HAP-1 (cell line): ENCODE results near the gene PRG3.
"Not testable (repeated sequence)": the region's sequence is repeated elsewhere in the genome, so short reads cannot be mapped to it uniquely, and the experiment has no call there.

Experiments
- DNase-seq, 2 experiments: peaks; one replicate each; pipeline ENCODE4 v3.0.0-alpha.2; 2016 to 2020; ENCODE audit warnings: low spot score in 2 of 2
- H3K27me3 ChIP-seq: fragments of 250-450 bp; sonication (Bioruptor Pico); 2 replicates; pipeline ENCODE4 v1.5.1; 2020; ENCODE audit warnings: low read depth, mild to moderate bottlenecking, moderate library complexity
- H3K36me3 ChIP-seq: fragments of 250-450 bp; sonication (Bioruptor Pico); replicated peaks from 2 replicates; pipeline ENCODE4 v1.5.1; 2020; ENCODE audit warnings: mild to moderate bottlenecking
- H3K4me1 ChIP-seq: fragments of 250-450 bp; sonication (Bioruptor Pico); 2 replicates; pipeline ENCODE4 v1.5.1; 2020; ENCODE audit warnings: mild to moderate bottlenecking
- H3K4me3 ChIP-seq: fragments of 250-450 bp; sonication (Bioruptor Pico); 2 replicates; pipeline ENCODE4 v1.5.1; 2020; ENCODE audit warnings: mild to moderate bottlenecking, moderate library complexity
- H3K9me3 ChIP-seq: fragments of 250-450 bp; sonication (Bioruptor Pico); 2 replicates; pipeline ENCODE4 v1.5.1; 2020; ENCODE audit warnings: mild to moderate bottlenecking, moderate library complexity
- in situ Hi-C: fragments of 300-500 bp; cut with MboI; formaldehyde crosslinking; loops from 3 replicates; pipeline ENCODE4 v1.14.3; 2020; ENCODE audit warnings: low sequenced_read_pairs, inconsistent platforms, mixed read lengths

Gene PRG3

DNA sequence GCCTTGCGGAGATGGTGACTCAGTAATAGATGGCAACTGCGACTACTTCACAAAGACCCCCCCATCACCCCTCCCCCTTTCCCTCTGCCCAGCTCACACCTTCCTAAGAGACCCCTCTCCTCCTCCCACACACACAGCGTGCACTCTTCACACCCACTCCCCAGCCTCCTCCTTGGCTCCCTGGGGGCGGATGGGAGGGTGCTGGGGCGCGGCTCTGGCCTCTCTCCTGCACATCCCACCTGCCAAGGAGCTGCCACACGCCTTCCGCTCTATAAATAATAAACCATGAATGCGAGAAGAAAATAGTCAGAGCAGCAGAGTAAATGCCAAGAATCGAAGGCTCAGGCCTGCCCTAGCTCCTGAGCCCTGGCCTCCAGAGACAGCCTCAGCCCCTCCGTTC, 38.2 kb downstream of the PRG3 start:
- H3K9me3 ChIP-seq, result no peaks in the 10 kb centered on the region
- H3K36me3 ChIP-seq, result no peaks in the 10 kb centered on the region
- in situ Hi-C loops, result loop anchor here (10.0 kb wide), 1 partner anchor 322 kb away; the partner anchor contains the start of gene ZDHHC5
- H3K4me3 ChIP-seq, result no peak overlapping the region
- peaks cover 24% of the 10 kb centered on the region for H3K4me1 ChIP-seq
- DNase-seq, result no peak
- H3K27me3 ChIP-seq, result no peaks in the 10 kb centered on the region

DNA sequence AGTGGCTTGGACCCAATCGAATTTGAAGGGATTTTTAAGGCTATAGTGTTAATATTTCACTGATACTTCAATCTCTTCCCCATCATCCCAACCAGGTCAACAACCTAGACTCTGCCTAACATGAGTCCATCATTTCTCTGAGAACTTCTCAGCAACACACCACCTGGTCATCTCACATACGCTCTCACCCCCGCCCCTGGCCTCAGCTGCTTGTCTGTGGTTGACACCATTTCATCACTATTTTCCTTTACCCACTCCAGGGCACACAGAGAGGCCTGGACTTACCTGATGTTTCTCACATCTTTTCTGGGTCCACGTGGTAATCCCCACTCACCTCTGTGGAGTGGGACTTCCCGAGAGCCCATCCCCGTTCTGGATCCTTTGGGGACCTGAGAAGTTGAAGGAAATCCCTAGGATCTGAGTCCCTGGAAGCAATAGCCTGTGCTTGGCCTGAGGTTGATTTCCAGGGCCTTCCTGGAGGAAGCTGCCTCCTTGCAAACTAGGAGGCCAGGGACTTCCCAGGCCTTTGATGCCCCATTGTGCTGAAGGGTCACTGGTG, 39.6 kb downstream of the PRG3 start:
- Histone ChIP-seq H3K4me1 (peaks cover 26% of the 10 kb centered on the region), H3K36me3 (no peaks in the 10 kb centered on the region), H3K9me3 (no peaks in the 10 kb centered on the region), H3K27me3 (no peaks in the 10 kb centered on the region), H3K4me3 (no peak overlapping the region)
- in situ Hi-C loops, result loop anchor here (10.0 kb wide), 1 partner anchor 323 kb away; the partner anchor contains the start of gene ZDHHC5
- DNase-seq, result no peak

DNA sequence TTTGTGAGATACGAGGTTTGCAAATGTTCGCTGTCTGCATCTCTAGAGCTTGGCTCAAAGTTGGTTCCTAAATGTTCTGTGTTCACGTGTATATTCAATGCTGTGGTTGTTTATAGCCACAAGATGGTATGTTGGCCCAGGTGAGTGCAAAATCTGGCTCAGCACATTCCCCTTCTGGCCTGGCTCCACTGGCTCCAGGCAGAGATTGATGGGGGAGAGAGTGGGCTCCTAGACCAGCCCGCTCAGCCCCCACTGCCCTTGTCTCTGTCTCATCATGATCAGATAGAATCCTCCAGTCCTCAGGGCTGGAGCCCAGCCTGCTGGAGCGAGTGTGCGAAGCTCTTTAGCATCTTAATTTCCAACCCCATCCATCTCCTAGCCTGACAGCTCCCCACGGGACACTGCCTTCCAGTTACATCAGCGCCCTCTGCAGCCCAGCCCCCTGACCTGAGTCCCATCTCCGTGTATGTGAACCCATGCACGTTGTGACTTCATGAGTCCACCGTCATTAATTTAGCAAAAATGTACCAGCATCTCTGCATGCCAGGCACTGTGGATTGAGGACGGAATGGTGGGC, 40.8 kb downstream of the PRG3 start:
- in situ Hi-C loops, result loop anchor here (10.0 kb wide), 1 partner anchor 325 kb away; the partner anchor contains the start of gene ZDHHC5
- peak; percentile 78 to 87 for DNase-seq
- Histone ChIP-seq H3K9me3 (no peaks in the 10 kb centered on the region), H3K27me3 (no peaks in the 10 kb centered on the region), H3K4me1 (peaks cover 28% of the 10 kb centered on the region), H3K36me3 (no peaks in the 10 kb centered on the region), H3K4me3 (no peak overlapping the region)

DNA sequence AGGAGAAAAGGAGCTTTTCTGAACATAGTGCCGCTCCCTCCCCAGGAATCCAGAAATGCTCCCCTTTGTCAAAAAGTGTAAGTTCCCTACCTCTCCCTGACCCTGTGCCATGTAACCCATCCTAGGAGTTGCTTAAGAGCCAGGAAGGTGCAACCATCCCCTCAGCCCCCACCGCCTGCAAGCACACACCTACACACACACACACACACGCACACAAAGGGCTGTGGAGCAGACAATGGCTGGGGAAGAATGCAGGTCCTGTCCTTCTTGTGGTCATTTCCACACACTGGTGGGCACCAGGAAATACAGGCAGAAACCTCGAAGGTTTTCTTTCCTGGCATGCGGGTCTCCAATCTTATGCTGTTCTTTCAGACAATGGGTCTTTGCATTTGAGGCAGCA, 41.6 kb downstream of the PRG3 start:
- peaks cover 4% of the 10 kb centered on the region for H3K36me3 ChIP-seq
- no peak overlapping the region for H3K4me3 ChIP-seq
- no peak for DNase-seq
- in situ Hi-C loops, result no loop called here
- no peaks in the 10 kb centered on the region for H3K9me3 ChIP-seq
- H3K4me1 ChIP-seq, result peaks cover 24% of the 10 kb centered on the region
- H3K27me3 ChIP-seq, result no peaks in the 10 kb centered on the region

DNA sequence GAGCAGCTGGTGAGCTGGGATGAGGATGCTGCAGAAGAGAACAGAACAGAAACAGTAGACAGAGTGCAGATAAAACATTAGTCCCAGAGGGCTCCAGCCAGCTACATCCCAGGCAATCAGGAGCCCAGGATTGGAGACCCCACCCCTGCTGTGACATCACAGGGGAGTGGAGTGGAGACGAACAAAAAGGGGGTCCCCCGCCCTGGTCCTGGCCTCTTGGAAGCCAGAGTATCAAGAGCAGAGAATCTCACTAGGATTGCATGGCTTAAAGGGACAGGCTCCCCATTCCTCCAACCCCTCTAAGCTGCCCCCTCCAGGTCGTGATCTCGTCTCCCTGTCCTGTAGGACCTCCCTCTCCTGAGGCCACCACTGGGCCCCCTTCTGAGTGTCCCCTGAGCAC, 42.8 kb downstream of the PRG3 start, which contains the start of gene P2RX3:
Gene P2RX3 (plus strand): TSS at position 211 of the 400 bp plus-strand sequence. CDS start 199 bp downstream, outside the sequence.
- H3K36me3 ChIP-seq, result peaks cover 15% of the 10 kb centered on the region
- DNase-seq, result no peak
- in situ Hi-C loops, result no loop called here
- no peaks in the 10 kb centered on the region for H3K27me3 ChIP-seq
- H3K4me3 ChIP-seq, result no peak within 1 kb of the TSS
- H3K9me3 ChIP-seq, result no peaks in the 10 kb centered on the region
- peaks cover 17% of the 10 kb centered on the region for H3K4me1 ChIP-seq

DNA sequence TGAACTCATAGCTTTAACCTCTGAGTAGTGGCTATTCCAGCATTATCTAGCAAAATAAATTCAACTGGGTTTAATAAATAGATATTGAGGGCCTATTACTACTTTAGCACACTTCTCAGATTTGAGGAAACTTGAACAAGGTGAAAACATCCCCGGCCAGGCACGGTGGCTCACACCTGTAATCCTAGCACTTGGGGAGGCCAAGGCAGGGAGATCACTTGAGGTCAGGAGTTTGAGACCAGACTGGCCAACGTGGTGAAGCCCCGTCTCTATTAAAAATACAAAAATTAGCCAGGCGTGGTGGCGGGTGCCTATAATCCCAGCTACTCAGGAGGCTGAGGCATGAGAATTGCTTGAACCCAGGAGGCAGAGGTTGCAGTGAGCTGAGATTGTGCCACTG, 44.1 kb downstream of the PRG3 start:
- Histone ChIP-seq H3K4me1 (peaks cover 14% of the 10 kb centered on the region), H3K36me3 (peaks cover 28% of the 10 kb centered on the region)
- H3K9me3 ChIP-seq, H3K4me3 ChIP-seq, in situ Hi-C loops, DNase-seq, H3K27me3 ChIP-seq: not testable (repeated sequence)

DNA sequence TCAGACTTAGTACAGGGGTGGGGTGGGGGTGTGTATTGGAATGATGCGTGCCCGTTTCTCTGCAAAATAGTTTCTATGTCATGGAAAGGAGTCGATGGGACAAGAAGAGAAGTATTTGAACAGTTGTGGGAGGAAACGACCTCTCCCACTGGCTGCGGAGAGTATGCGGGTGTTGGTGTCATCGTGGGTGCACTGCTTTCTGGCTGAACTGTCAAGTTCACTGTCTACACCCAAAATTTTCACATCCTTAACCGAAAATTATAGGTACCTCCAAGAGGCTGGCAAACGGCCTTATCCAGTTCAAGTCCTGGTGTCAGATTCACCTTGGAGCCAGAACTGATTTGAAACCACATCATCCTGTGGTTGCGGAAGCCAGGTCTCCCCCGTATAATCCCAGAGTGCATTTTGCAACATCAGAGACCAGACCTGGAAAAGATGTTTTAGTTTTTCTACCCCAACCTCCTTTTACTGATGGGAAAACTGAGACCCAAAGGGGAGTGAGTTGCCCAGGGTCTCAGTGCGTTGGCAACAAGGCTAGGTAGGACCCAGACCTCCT, 44.8 kb downstream of the PRG3 start:
- peaks cover 35% of the 10 kb centered on the region for H3K36me3 ChIP-seq
- H3K27me3 ChIP-seq, result no peaks in the 10 kb centered on the region
- in situ Hi-C loops, result no loop called here
- no peak for DNase-seq
- peak overlapping the region; percentile 81 for H3K4me3 ChIP-seq
- H3K9me3 ChIP-seq, result no peaks in the 10 kb centered on the region
- H3K4me1 ChIP-seq, result peaks cover 14% of the 10 kb centered on the region

DNA sequence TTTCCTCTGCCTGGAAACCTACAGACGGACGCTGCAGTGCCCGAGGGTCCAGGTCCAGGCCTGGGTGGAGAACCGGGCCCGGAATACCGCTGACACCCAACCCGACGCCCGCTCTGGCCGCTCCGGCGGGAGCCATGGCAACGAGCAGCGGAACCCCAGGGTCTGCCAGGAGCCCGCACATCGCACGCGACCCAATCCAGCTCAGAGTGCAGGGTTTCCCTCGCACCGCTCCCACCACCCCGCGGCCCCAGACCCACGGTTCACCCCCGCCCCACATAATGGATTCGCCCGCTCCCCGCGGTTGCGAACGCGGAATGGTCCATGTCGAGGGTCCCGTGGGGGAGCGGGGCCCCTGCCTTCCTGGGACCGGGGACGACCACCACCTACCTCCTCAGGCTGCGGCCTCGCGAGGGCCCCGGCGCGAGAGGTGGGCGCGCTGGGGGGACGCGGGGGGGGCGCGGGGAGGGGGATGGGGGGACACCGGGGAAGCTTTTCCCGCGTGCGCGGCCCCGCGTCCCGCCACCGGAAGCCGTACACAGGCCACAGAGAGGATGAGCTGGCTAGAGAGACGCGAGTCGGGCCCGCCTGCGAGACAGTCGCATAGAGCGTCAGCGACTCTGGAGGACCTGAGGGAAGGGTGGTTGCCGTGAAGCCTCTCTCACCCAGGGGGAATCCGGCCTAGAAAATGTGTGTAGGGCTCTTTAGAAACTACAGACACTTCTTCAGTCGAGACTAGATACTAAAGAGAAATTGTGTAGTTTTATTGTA, 45.4 kb downstream of the PRG3 start, which contains the start of gene SSRP1:
Gene SSRP1 (minus strand): TSS at position 550 of the 768 bp plus-strand sequence. CDS start 771 bp downstream, outside the sequence.
- no peaks in the 10 kb centered on the region for H3K9me3 ChIP-seq
- in situ Hi-C loops, result no loop called here
- peak; percentile 84 to 89 for DNase-seq
- peaks cover 14% of the 10 kb centered on the region for H3K4me1 ChIP-seq
- H3K27me3 ChIP-seq, result no peaks in the 10 kb centered on the region
- H3K36me3 ChIP-seq, result peaks cover 42% of the 10 kb centered on the region
- H3K4me3 ChIP-seq, result peak within 1 kb of the TSS; percentile 81

DNA sequence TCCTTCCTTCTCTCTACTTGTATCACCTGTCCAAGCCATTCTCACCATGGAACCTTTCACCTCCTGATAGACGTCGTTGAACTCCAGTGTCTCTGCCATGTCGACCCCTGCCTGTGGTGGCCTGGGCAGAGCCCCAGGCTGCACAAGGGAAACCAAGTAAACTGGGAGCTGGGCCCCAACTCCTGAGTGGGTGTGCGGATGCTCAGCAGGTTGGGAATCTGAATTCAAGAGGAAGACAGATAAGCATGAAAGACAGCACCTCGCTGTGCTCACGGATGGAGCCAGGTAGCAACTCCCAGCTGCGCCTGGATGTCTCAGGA, 46.0 kb downstream of the PRG3 start:
- H3K27me3 ChIP-seq, result no peaks in the 10 kb centered on the region
- peak overlapping the region; percentile 81 for H3K4me3 ChIP-seq
- peaks cover 12% of the 10 kb centered on the region for H3K4me1 ChIP-seq
- in situ Hi-C loops, result no loop called here
- no peaks in the 10 kb centered on the region for H3K9me3 ChIP-seq
- peaks cover 47% of the 10 kb centered on the region for H3K36me3 ChIP-seq
- no peak for DNase-seq

DNA sequence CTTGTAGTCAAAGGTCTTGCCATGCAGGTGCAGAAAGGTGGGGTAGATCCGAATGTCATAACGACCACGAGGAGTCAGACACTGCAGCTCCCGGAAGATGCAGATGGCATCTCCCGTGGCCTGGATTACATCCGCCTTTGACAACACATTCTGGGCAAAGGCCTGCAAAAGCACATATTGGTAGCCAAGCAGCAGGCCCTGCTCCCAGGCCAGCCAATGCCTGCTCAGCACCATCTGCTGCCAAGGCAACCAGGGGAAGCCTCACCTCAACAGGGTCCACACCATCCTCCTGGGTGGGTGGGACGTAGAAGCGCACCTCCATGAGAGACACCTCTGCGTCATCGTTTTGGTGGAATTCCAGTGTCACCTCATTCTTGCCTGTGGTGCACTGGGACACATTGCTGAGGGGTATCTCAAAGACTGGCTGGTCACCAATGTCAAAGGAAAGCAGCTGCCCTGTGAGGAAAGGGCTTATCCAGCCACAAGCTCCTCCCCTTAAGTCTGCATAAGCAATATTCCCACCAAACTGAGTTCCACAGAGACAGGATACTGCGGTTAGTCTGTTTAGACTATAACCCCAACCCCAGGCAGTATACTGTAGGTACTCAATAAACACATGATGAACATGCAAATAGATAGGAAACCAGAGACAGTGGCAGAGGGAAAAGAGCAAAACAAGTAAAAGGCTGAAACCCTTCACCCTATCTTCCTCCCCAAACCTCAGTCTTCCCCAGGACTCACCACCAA, 48.1 kb downstream of the PRG3 start:
- H3K9me3 ChIP-seq, result no peaks in the 10 kb centered on the region
- no peaks in the 10 kb centered on the region for H3K27me3 ChIP-seq
- no peak for DNase-seq
- in situ Hi-C loops, result no loop called here
- peaks cover 68% of the 10 kb centered on the region for H3K36me3 ChIP-seq
- H3K4me3 ChIP-seq, result no peak overlapping the region
- H3K4me1 ChIP-seq, result peaks cover 10% of the 10 kb centered on the region

DNA sequence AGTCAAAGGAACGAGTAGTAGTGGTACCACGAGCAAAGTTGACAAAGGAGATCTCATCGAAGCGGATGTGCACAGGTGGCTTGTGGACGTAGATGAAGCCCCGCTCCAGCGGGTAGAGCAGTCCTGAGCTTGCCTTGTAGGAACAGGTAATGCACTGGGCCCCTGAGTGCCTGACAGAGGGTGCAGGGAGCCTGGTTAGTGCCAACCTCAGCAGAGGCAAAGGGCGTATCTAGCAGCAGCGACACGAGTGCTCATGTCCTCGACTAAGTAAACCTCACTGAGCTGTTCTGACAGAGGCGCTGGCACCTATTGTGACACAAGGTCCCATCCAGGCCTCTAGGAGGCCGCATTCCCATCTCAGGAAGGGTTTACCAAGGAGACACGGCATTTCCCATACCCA, 49.2 kb downstream of the PRG3 start:
- Histone ChIP-seq H3K4me3 (no peak overlapping the region), H3K9me3 (no peaks in the 10 kb centered on the region), H3K27me3 (no peaks in the 10 kb centered on the region), H3K36me3 (peaks cover 80% of the 10 kb centered on the region), H3K4me1 (peaks cover 10% of the 10 kb centered on the region)
- no peak for DNase-seq
- in situ Hi-C loops, result no loop called here

DNA sequence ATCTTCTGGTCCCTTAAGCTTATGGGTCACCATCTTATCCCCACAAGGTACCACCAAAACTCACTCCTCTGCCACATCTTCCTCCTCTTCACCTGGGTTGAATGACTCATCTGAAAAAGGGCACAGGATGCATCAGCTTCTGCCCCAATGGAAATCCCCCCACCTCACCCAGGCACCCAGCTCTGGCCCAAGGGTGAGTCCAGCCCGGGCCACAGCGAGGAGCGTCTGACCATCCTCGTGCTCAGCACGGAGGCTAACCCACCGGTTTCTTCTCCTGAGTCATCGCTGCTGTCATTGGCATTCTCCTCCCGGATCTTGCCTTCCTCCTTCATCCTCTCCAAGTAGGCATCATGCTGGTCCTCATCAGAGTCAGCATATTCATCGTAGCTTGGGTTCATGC, 50.9 kb downstream of the PRG3 start:
- no peaks in the 10 kb centered on the region for H3K9me3 ChIP-seq
- H3K27me3 ChIP-seq, result no peaks in the 10 kb centered on the region
- no peak overlapping the region for H3K4me3 ChIP-seq
- H3K4me1 ChIP-seq, result peaks cover 14% of the 10 kb centered on the region
- no peak for DNase-seq
- in situ Hi-C loops, result no loop called here
- H3K36me3 ChIP-seq, result peaks cover 95% of the 10 kb centered on the region

DNA sequence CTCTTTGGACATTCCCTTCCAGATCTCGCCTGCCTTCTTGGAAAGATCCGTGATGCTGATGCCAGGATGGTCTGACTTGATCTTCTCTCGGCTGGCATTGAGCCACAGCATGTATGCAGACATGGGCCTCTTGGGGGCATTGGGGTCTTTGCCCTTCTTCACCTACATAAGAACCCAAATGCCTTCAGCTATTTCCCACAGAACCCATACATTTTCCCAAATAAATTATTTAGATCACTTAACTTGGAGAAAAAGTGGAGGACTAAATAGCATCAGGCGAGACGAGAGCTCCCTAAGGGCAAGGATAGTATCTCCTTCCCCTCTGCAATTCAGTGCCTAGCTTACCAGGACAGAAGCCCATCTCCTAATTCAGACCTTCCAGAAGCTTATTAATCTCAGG, 53.2 kb downstream of the PRG3 start:
- Histone ChIP-seq H3K27me3 (no peaks in the 10 kb centered on the region), H3K36me3 (peaks cover 75% of the 10 kb centered on the region), H3K9me3 (no peaks in the 10 kb centered on the region), H3K4me3 (no peak overlapping the region), H3K4me1 (peaks cover 20% of the 10 kb centered on the region)
- DNase-seq, result no peak
- in situ Hi-C loops, result no loop called here
